HFF-Myc (cell line): ENCODE results near the gene CRADD.

Experiments used
- DNase-seq: peaks from one replicate; pipeline ENCODE4 v3.0.0-alpha.2; 2011; ENCODE audit warnings: low read depth; ENCODE audit errors: extremely low read depth
- H3K4me3 ChIP-seq: replicated peaks from 2 replicates; pipeline ENCODE4 v1.5.1; 2011; ENCODE audit warnings: low read depth, mild to moderate bottlenecking, control low read depth, low read length
- CTCF ChIP-seq: IDR thresholded peaks from 2 replicates; pipeline ENCODE4 v1.5.1; 2012; ENCODE audit warnings: mild to moderate bottlenecking, low read depth, low read length, control low read depth; ENCODE audit errors: missing control alignments

CRADD gene

GRCh38 chr12:93679308-93679925, 2.2 kb downstream of the CRADD start:
- no peak for DNase-seq
- TF ChIP-seq CTCF, result no peak
- no peak overlapping the region for H3K4me3 ChIP-seq

GRCh38 chr12:93680006-93680405, 2.8 kb downstream of the CRADD start:
- H3K4me3 ChIP-seq, result no peak overlapping the region
- DNase-seq, result no peak
- TF ChIP-seq CTCF, result no peak

GRCh38 chr12:93682846-93683261, 5.7 kb downstream of the CRADD start:
- no peak for DNase-seq
- TF ChIP-seq CTCF, result no peak
- no peak overlapping the region for H3K4me3 ChIP-seq

- H3K4me3 ChIP-seq, result no peak overlapping the region
- TF ChIP-seq CTCF, result no peak
- no peak for DNase-seq
Observed at GRCh38 chr12:93683410-93683809, 6.2 kb downstream of the CRADD start.

GRCh38 chr12:93684716-93685115, 7.5 kb downstream of the CRADD start:
- no peak overlapping the region for H3K4me3 ChIP-seq

GRCh38 chr12:93686572-93687356, 9.6 kb downstream of the CRADD start:
- no peak for TF ChIP-seq CTCF
- no peak for DNase-seq
- no peak overlapping the region for H3K4me3 ChIP-seq

More at GRCh38 chr12:93684716-93685115, 7.5 kb downstream of the CRADD start:
- DNase-seq, result no peak
- no peak for TF ChIP-seq CTCF
